Measurements from ENCODE around the gene ADAM23. TPM values are rescaled to one million over a fixed set of nuclear protein-coding genes. Genes with fewer than 3 reads are reported as not detected.

ADAM23 gene
- polyA plus RNA-seq, 1 of the 3 experiments (the other 2 are of a cell fraction) = 3.7 TPM

- TF ChIP-seq REST (IDR thresholded peaks at IDR 0.05; ENCODE audit: low read depth, low read length) (no peak), MAX (IDR thresholded peaks at IDR 0.05; ENCODE audit: low read depth) (no peak), TCF12 (IDR thresholded peaks at IDR 0.05) (no peak), EZH2phosphoT487 (IDR thresholded peaks at IDR 0.05; ENCODE audit: borderline replicate concordance, low read depth) (no peak), GATA2 (CRISPR knock-in tag; IDR thresholded peaks at IDR 0.05) (no peak), POLR2AphosphoS5 (IDR thresholded peaks at IDR 0.05; ENCODE audit: low read depth, low read length) (no peak), CTCF (IDR thresholded peaks at IDR 0.05) (no peak), CHD2 (IDR thresholded peaks at IDR 0.05; ENCODE audit: low read length, partially characterized antibody) (no peak), JUND (IDR thresholded peaks at IDR 0.05) (no peak), EP300 (IDR thresholded peaks at IDR 0.05; ENCODE audit: borderline replicate concordance in 1 of 2, low read depth in 1 of 2, low read length in 1 of 2) (no peak)
Observed at GRCh38 chr2:206474099-206474498, 30.8 kb downstream of the ADAM23 start (continued).

GRCh38 chr2:206477296-206477695, 34.0 kb downstream of the ADAM23 start:
- no peaks in the 10 kb centered on the region for H3K36me3 ChIP-seq (replicated peaks in 1 of 2; ENCODE audit: control insufficient read depth in 1 of 2, insufficient read depth in 2 of 2, low read length in 1 of 2)
- H3F3A ChIP-seq (replicated peaks; ENCODE audit: insufficient read depth) = no peaks in the 10 kb centered on the region
- no peaks in the 10 kb centered on the region for H3K9me2 ChIP-seq
- H3K9ac ChIP-seq = no peak overlapping the region
- TF ChIP-seq NRF1 (IDR thresholded peaks at IDR 0.05; ENCODE audit: low read depth, low read length) (no peak), NFIC (IDR thresholded peaks at IDR 0.05; ENCODE audit: borderline replicate concordance) (no peak), RFX5 (IDR thresholded peaks at IDR 0.05; ENCODE audit: low read length) (no peak), EP300 (IDR thresholded peaks at IDR 0.05; ENCODE audit: borderline replicate concordance in 1 of 2, low read depth in 1 of 2, low read length in 1 of 2) (no peak), IRF3 (IDR thresholded peaks at IDR 0.05; ENCODE audit: low read depth, low read length) (no peak), GABPA (IDR thresholded peaks at IDR 0.05; ENCODE audit: low read depth) (no peak), CHD2 (IDR thresholded peaks at IDR 0.05; ENCODE audit: low read length, partially characterized antibody) (no peak), MAX (IDR thresholded peaks at IDR 0.05; ENCODE audit: low read depth) (no peak), MEF2A (IDR thresholded peaks at IDR 0.05; ENCODE audit: borderline replicate concordance, low read depth) (no peak), RCOR1 (IDR thresholded peaks at IDR 0.05; ENCODE audit: low read length) (no peak), TAF1 (IDR thresholded peaks at IDR 0.05; ENCODE audit: borderline replicate concordance, low read depth, low read length) (no peak), RXRA (IDR thresholded peaks at IDR 0.05; ENCODE audit: borderline replicate concordance, low read depth) (no peak), FOSL2 (IDR thresholded peaks at IDR 0.05; ENCODE audit: borderline replicate concordance, low read depth) (no peak), USF1 (IDR thresholded peaks at IDR 0.05; ENCODE audit: borderline replicate concordance, low read depth) (no peak), FOXM1 (IDR thresholded peaks at IDR 0.05; ENCODE audit: low read depth) (no peak), FOXJ3 (CRISPR knock-in tag; IDR thresholded peaks at IDR 0.05) (no peak)
- H3K27me3 ChIP-seq (ENCODE audit: insufficient read depth) = no peaks in the 10 kb centered on the region
- no peaks in the 10 kb centered on the region for H3K9me3 ChIP-seq
- POLR2A ChIA-PET = no interaction called here
- no peak overlapping the region for H2AFZ ChIP-seq (ENCODE audit: low read depth)
- H3K27ac ChIP-seq (ENCODE audit: low read depth in 2 of 2, low read length in 1 of 2) = no peak overlapping the region
- peaks cover 0 to 8% of the 10 kb centered on the region in 2 experiments; a peak in 1 of 4 replicates for H3K4me1 ChIP-seq (ENCODE audit: control insufficient read depth in 1 of 2, insufficient read depth in 2 of 2, low read depth in 1 of 2, low read length in 1 of 2)
- no peaks in the 10 kb centered on the region for H4K20me1 ChIP-seq (ENCODE audit: insufficient read depth)
- H3K4me2 ChIP-seq = no peak overlapping the region
- H3K79me2 ChIP-seq (ENCODE audit: insufficient read depth) = no peaks in the 10 kb centered on the region
- DNase-seq = no peak
- H3K4me3 ChIP-seq (ENCODE audit: low read depth in 2 of 2, low read length in 1 of 2) = no peak overlapping the region
- CTCF ChIA-PET = no interaction called here
- WGBS (ENCODE audit: low lambda C conversion rate) = 97% methylated on average over 1 of the region's 1 CpG

Data from SK-N-SH (cell line).